Cardiac muscle cell (in vitro differentiated cells and primary cell): Measurements from ENCODE around the gene TMTC2. TPM values are rescaled to one million over a fixed set of nuclear protein-coding genes. Genes with fewer than 3 reads are reported as not detected.

Source experiments
- DNase-seq, 2 donors: peaks; one replicate each; pipeline versions ENCODE4 v3.0.0 to v3.0.0-alpha.2; 2010 to 2017; ENCODE audit warnings: low read depth in 1 of 2, low spot score in 1 of 2
- H3K27ac ChIP-seq: fragments of 200-600 bp; sonication (generic); 2 replicates; pipeline ENCODE4 v1.5.1; 2016
- H3K27me3 ChIP-seq: fragments of 200-600 bp; sonication (generic); 2 replicates; pipeline ENCODE4 v1.6.0; 2016; ENCODE audit warnings: control low read depth
- H3K36me3 ChIP-seq: fragments of 200-600 bp; sonication (generic); 2 replicates; pipeline ENCODE4 v1.5.1; 2016; ENCODE audit warnings: control low read depth
- H3K4me1 ChIP-seq: fragments of 200-600 bp; sonication (generic); 2 replicates; pipeline ENCODE4 v1.8.1; 2017; ENCODE audit warnings: low read depth, mild to moderate bottlenecking, mixed run types
- H3K4me3 ChIP-seq: fragments of 200-600 bp; sonication (generic); 2 replicates; pipeline ENCODE4 v1.5.1; 2016; ENCODE audit warnings: mild to moderate bottlenecking
- H3K9me3 ChIP-seq: fragments of 200-600 bp; sonication (generic); 2 replicates; pipeline ENCODE4 v1.5.1; 2017; ENCODE audit warnings: low read depth, mild to moderate bottlenecking, control low read depth
- polyA plus RNA-seq: library from polyadenylated mRNA; unstranded; fragments of >200 nt; fragmentation: Nextera tagmentation; extraction: Ambion mirVana; gene quantifications from 2 replicates; pipeline ENCODE4 v1.2.1, GENCODE V29; 2016
- total RNA-seq: library from RNA; depleted of rRNA; stranded (reverse); fragments of >200 nt; gene quantifications from 2 replicates; pipeline ENCODE4 v1.2.3, GENCODE V29; 2016
- TF ChIP-seq, protein P1 (sequence below): IDR thresholded peaks from 2 replicates; pipeline ENCODE4 v1.5.1; 2012; ENCODE audit warnings: low read depth, mild to moderate bottlenecking, low read length

The TMTC2 gene
- total and polyA plus RNA-seq, 2 experiments from 2014 or later, result 0.89 to 10.8 TPM

DNA sequence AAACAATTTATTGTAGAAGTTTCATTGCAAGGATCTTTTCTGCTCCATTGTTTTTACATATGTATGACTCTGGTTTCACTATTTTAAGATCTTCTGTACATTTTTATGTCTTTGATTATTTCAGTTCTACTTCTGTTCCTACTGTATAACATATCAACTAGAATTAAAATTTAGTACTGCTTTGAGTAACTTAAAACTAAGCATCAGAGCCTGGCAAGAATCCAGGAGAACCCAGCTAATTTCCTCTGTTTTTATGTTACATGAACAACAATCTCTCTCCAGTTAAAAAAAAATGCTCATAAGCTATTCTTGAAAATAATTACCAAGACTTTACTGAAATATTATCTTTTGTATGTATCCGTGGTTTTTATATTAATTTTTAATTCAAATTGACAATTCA lies 370.7 kb downstream of the TMTC2 start:
- Histone ChIP-seq H3K27me3 (peaks cover 41% of the 10 kb centered on the region), H3K4me3 (no peak overlapping the region), H3K36me3 (no peaks in the 10 kb centered on the region), H3K4me1 (peaks cover 12% of the 10 kb centered on the region), H3K9me3 (no peaks in the 10 kb centered on the region), H3K27ac (no peak overlapping the region)
- DNase-seq, result no peak
- TF ChIP-seq, protein P1, sequence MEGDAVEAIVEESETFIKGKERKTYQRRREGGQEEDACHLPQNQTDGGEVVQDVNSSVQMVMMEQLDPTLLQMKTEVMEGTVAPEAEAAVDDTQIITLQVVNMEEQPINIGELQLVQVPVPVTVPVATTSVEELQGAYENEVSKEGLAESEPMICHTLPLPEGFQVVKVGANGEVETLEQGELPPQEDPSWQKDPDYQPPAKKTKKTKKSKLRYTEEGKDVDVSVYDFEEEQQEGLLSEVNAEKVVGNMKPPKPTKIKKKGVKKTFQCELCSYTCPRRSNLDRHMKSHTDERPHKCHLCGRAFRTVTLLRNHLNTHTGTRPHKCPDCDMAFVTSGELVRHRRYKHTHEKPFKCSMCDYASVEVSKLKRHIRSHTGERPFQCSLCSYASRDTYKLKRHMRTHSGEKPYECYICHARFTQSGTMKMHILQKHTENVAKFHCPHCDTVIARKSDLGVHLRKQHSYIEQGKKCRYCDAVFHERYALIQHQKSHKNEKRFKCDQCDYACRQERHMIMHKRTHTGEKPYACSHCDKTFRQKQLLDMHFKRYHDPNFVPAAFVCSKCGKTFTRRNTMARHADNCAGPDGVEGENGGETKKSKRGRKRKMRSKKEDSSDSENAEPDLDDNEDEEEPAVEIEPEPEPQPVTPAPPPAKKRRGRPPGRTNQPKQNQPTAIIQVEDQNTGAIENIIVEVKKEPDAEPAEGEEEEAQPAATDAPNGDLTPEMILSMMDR, result no peak

DNA sequence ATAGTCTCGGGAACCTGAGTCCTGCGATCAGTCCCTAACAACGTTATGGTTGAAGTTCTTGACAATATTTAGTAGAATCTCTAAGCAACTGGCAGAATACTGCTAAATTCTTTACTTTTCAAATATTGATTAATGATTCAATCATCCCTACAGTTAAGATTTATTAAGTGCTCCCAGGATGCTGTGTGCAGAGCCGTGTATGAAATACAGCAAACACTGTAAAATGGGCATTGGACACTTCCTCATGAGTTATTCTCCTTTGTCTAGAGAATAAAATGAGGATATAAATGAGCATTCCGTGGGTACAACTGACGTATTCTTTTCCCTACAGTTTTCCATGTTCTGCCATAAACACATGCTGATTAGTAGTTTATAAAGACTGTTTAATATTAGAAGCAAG lies 372.4 kb downstream of the TMTC2 start:
- Histone ChIP-seq H3K9me3 (no peaks in the 10 kb centered on the region), H3K4me3 (no peak overlapping the region), H3K36me3 (no peaks in the 10 kb centered on the region), H3K27ac (no peak overlapping the region), H3K4me1 (no peaks in the 10 kb centered on the region), H3K27me3 (peaks cover 44% of the 10 kb centered on the region)
- DNase-seq, result no peak
- TF ChIP-seq, protein P1, result no peak

DNA sequence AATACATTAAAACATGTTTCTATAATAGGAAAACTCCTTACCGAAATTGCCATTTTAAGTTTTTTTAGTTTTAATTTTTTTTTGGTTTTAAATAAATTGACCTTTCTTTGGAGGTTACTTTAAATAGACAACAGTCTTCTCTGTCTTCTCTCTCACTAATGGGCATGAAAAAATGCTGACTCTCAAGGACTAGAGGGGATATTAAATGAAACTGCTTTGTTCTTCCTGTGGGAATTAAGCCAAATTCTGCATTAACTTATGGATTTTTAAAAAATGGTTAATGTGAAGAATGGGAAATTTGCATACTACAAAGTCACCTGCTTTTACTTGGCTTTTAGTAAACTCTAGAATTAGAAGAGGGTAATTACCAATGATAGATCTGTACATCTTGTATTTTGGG lies 378.9 kb downstream of the TMTC2 start:
- H3K36me3 ChIP-seq, result no peaks in the 10 kb centered on the region
- no peaks in the 10 kb centered on the region for H3K9me3 ChIP-seq
- no peak for DNase-seq
- no peak overlapping the region for H3K27ac ChIP-seq
- H3K4me1 ChIP-seq, result peaks cover 2% of the 10 kb centered on the region
- H3K27me3 ChIP-seq, result peaks cover 16% of the 10 kb centered on the region
- TF ChIP-seq, protein P1, result no peak
- H3K4me3 ChIP-seq, result no peak overlapping the region

DNA sequence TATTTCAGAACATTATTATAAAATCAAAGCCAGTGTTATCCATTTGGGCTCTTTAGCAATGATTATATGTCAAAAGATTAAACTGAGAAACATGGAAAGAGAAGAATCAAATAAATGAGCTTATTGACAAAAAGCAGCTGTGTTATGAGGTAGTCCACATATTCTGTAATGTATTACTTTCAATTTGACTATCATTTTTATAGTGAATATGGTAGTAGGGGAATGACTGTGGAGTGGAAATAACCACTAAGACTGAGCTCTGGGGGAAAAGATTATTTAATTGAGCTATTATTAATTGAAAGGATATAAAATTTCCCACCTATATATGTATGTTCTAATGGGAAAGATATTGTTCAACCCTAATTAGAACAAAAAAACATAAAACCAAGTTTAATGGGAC lies 381.3 kb downstream of the TMTC2 start:
- Histone ChIP-seq H3K27me3 (no peaks in the 10 kb centered on the region), H3K36me3 (no peaks in the 10 kb centered on the region), H3K9me3 (no peaks in the 10 kb centered on the region), H3K4me1 (peaks cover 2% of the 10 kb centered on the region), H3K4me3 (no peak overlapping the region), H3K27ac (no peak overlapping the region)
- no peak for DNase-seq
- TF ChIP-seq, protein P1, result no peak

DNA sequence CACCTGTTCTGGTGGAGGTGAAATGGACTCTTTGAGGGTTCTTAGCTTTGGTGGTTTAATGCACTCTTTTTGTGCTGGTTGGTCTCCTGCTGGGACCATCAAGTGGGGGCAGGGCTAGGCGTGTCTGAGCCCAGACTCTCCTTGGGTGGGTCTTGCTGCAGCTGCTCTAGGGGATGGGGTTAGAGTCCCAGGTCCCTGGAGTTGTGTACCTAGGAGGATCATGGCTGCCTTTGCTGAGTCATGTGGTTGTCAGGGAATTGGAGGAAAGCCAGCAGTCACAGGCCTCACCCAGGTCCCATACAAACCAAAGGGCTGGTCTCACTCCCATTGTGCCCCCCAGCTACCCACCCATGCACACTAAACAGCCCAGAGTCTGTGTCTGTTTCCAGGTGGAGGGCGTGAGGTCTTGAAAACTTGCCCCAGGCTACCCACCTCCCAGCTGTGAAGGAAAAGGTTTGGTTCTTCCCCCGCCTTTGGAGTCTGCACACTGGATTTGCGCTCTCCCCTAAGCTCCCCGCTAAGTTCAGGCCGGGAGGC lies 387.7 kb downstream of the TMTC2 start:
- Histone ChIP-seq H3K27me3 (no peaks in the 10 kb centered on the region), H3K27ac (no peak overlapping the region), H3K9me3 (no peaks in the 10 kb centered on the region), H3K4me3 (no peak overlapping the region), H3K36me3 (no peaks in the 10 kb centered on the region), H3K4me1 (no peaks in the 10 kb centered on the region)
- TF ChIP-seq, protein P1, result no peak
- DNase-seq, result no peak

DNA sequence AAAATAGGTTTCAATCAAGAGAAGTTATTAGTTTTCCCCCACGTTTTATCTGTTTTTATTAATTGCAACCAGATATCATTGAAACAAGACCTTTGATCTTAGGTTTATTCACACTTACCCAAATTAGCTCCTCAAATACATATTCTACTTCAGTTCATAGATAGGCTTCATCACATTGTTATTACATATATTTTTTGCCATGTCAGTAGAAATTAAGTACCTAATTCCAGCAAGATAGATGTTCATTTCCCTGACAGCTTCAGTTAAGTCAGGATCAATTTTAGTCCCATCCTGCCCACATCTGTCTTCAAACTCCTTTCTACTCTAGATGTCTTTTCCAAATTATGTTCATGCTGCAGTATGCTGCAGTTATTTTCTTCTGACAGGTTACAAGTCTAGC lies 388.8 kb downstream of the TMTC2 start:
- no peak for DNase-seq

More for the DNA sequence above, 388.8 kb downstream of the TMTC2 start:
- Histone ChIP-seq H3K4me1 (no peaks in the 10 kb centered on the region), H3K36me3 (no peaks in the 10 kb centered on the region), H3K9me3 (no peaks in the 10 kb centered on the region), H3K27ac (no peak overlapping the region), H3K4me3 (no peak overlapping the region), H3K27me3 (no peaks in the 10 kb centered on the region)
- TF ChIP-seq, protein P1, result no peak
